Activated naive CD8-positive, alpha-beta T cell treated with anti-CD3 and anti-CD28 coated beads, Interleukin-2, amount 50 U/mL, for 16 hours (primary cell): ENCODE results near the gene DNAH1.

Experiments used
- DNase-seq: peaks from one replicate; pipeline ENCODE4 v3.0.0-alpha.2; 2020; ENCODE audit warnings: low read depth, low spot score

Gene DNAH1

DNA sequence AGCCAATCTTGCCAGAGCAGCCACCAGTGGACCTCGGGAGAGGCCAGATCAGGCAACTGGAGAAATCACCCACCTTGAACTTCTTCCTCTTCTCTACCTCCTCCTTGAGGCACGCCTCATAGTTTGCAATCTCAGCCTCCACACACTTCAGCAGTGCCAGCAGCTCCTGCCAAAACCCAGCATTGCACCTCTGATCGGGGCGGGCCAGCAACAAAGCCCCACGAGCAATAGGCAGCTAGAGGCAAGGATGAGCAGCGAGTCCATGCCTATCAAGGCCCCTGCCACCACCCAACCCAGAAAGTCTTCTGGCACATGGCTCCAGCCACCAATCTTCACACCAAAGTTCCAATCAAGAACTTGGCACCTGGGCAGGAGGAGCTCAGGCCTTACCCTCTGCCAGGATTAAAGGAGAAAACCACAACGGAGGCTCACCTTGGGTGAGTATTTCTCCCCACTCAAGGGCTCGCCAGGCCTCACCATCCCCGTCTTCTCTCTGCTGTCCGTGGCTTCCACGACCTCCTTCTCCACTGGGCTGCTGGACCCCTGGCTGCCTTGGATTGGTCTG is 86.7 kb downstream of the DNAH1 start:
- no peak for DNase-seq

GRCh38 chr3:52403271-52403841 is 87.2 kb downstream of the DNAH1 start:
- no peak for DNase-seq

GRCh38 chr3:52403955-52404354 is 87.8 kb downstream of the DNAH1 start:
- DNase-seq: no peak

DNA sequence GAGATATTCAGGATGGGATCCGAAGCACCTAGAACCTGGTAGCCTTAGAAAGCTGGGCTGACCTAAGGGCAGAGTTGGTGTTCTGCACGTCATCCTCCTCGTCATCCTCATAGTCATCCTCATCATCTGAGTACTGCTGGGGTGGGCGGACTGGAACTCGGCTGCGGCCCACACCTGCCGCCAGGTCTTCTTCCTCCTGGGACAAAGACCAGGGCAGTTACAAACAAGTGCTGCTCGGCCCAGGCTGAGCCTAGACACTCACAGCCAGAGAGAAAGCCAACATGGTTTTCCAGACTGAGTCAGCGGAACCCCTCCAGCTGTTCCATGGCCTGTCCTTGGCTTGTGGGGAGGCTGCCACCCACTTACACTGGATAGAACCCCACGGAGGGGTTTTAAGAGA is 88.3 kb downstream of the DNAH1 start:
- DNase-seq: no peak

DNA sequence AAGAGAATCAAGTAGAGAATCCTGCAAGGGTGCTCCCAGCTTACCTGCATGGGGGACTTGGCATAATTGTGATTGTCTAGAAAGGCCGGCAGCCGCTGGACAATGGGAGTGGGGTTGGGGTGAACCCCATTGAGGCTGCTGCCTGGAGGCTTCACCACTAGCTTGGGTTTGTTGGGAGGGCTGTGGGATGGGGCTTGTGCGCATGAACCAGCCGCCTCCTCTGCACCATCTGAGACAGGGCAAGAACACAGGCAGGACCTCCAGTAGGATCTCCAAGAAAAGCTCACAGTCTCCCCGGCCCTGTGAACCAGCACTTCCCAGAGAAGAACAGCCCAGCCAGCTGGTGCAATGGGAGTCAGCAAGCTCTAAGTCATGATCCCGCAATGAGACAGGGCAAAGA is 88.9 kb downstream of the DNAH1 start:
- DNase-seq: no peak

DNA sequence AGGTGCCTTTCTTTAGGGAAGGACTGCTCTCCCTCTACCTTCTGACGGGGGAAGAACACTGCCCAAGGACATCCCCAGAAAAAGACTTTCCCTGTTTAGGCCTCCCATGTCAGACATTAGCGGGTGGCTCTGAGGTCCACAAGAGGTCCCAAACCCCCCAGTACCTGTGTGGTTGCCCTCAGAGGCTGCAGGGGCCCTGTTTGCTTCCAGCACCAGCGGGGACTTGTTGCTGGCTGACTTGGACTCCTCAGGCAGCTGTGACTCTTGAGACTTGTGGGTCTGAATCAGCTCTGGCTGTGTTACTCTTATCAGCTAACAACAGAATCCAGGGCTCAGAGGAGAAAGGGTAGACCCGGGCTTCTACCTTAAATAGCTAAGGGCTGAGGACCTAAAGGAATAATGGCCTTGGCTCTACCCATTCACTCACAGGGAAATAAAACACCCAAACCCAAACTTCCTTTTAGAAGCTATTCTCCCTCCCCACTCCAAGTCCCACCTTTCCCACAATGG is 89.5 kb downstream of the DNAH1 start:
- DNase-seq: no peak

- DNase-seq: no peak
These were observed 90.1 kb downstream of the DNAH1 start for GRCh38 chr3:52406231-52406661.

DNA sequence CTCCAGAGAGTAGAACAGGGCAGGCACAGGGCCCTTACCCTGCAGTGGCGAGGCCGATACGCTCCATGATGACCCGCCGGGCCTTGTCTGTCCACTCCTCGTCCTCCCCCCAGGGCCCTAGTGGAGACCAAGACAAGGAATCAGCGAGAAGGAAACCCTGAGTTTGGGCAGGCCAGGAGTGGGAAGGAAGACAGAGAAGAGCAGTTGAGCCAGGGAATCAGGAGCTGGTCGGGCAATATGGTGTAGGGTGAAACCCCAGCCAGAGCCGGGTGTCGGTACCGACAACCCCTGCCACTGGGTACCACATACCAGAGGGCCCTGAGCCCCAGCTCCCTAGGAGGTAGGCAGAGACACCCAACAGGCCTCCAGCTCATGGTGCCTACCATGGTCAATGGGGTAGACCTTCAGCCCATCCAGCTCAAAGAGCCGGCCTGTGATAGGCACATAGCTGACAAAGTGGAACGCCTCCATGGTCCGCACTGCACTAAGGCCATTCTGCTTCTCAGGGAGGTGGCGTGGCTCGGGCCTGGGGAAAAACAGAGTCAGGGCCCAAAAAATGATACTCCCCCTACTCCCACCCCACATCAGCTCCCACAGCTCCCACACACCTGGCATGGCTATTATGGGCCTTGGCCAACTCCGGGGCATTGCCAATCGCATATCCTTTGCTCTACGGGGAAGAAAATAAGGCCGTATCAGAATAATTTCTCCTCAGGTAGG is 90.8 kb downstream of the DNAH1 start:
- no peak for DNase-seq

GRCh38 chr3:52407779-52408178 is 91.7 kb downstream of the DNAH1 start:
- DNase-seq: no peak

GRCh38 chr3:52408466-52408865 is 92.3 kb downstream of the DNAH1 start:
- DNase-seq: no peak

- DNase-seq: no peak
These were observed 99.7 kb downstream of the DNAH1 start for GRCh38 chr3:52415800-52416199.

DNA sequence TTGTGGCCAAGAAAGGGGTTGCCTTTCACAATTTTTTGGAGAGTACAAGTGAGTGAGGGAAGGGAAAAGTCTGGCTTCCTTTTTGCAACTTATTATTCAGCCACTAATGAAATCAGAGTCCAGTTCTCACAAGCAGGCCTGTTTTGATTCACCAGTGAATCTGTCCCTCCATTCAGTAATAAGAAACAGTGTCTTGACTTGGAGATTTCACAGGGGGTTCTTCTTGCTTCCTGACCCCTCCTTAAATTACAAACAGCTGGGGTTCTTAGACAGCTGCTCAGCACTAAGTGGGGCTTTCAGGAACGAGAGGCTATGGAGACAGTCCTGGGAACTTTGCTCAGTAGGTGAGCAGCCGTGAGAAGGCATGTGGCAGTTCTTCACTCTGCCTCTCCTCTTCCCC is 104.3 kb downstream of the DNAH1 start:
- no peak for DNase-seq

DNA sequence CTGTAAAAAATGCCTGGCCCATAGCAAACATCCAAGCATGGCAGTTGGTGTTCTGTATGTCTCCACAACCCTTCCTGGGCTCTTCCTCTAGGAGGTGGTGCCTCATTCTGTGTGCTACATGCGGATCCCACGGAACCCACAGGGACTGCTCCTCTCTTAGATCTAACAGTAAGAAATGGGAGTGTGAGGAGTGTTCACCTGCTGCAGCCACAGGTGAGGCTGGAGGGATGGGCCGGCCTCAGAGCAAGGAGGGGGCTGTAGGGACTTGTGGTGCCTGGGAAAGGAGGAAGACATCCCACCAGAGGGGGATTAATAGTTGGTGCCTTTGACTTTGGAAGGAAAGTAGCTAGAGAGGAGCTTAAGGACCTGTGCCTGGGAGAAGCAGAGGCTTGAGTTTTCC is 106.5 kb downstream of the DNAH1 start:
- DNase-seq: no peak

DNA sequence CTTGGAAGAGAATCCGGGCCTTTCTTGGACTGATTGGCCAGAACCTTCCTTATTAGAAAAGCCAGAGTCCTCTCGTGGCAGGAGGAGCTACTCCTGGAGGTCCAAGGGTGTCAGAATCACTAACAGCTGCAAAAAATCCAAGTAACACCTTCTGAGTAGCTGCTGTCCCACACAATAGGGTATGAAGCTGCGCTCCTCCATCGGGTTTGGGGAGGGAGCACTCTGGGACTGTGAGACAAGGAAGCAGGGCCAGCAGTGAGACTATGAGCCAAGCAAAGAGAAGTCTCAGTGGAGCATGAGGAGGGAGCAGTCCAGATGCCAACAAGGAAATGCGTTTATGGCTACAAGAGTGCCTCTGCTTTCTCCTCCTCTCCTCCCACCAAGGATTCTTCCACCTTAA is 107.1 kb downstream of the DNAH1 start:
- DNase-seq: no peak

DNA sequence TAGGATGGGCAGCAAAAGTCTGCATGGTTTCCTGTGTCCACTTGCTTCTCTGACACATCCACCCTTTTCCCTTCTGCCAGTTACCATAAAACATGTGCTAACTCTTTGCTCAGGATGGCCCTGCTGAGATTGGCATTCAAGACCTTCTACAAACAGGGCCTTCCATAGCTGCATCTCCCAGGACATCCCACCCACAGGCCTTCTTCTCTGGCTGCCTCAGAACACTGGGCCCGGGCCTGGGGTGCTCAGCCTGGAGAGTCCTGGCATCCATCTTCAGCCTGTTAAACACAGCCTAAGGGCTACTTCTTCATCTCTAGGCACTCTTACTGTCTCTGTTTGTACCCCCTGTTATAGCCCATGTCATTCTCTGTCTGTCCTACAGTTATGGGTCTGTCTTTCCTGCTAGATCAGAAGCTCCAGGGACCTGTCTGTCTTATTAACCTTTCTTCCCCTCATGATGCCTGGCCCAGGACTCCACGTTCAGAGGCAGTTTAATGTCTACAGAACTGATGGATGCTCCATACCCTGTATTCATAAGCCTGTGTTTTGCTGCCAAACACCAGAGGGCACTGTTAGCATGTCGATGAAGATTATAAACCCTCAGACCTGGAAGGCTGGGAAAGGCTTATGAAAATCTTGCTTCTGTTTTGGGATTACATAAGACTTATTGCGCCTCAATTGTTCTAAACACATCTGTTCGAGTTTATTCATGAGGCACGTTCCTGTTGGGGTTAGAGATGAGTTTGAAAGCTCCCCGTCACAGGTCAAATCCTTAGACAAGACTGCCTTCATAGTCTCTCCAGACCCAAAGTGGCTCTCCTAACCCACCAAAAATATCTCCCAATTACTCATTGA is 112.3 kb downstream of the DNAH1 start:
- no peak for DNase-seq

DNA sequence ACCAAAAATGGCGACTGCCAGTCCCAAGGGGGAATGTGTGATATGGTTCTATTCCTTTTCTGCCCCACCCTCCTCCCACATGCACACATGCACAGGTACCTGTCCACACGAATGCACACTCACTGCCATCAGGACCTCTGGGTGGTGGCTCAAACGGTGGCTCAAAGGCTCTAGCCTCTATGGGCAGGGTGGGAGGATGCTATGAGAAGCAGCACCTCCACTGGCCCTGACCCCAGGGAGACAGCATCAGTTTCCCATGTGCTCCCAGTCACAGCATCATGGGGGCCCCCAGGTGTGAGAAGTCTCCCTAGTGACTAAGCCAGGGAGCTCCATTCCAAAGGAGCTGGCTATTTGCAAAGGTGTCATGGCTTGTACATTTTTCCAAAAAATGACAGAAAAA is 112.9 kb downstream of the DNAH1 start:
- no peak for DNase-seq

DNA sequence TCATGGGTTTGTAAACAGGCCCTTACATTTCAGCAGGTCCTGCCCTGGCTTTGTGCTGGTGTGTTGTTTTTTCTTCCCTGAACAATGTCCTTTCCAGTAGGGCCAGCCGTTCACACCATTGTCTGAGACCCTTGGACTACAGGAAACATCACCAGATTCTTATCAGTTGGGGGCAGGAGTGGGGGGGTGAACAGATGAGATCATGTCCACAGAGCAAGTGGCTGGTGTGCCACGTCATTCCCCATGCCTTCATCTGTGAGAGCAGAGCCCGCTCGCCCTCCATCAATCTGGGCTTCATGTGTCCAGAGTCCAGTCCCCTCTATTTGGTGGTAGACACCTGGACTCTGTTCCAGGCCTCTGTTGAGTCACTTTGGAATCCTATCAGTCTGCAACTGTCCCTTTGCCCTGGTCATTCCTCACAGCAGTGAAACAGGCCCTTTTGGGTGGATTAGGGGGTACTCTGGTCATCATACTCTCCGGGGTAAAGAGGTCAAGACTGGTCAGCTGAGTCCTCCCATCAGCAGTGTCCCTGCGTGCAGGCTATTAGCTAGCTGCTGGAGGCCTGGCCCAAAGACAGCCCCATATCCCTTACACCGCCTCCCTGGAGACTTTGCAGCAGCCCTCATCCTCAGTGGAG is 113.8 kb downstream of the DNAH1 start:
- no peak for DNase-seq

DNA sequence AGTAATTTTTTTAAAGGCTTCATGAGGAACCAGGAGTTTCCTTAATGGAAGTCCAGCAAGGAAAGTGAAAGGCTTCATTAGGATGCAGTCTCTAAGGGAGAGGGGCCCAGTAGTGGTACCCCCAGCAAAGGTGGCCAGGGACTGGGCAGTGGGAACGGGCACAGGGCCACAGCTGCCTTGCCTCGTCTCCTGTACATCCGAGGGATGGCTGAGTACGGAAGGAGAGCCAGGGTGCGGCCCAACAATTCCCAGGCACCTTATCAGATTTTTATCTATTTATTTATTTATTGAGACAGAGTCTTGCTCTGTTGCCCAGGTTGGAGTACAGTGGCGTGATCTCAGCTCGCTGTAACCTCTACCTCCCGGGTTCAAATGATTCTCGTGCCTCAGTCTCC is 114.3 kb downstream of the DNAH1 start:
- DNase-seq: no peak

DNA sequence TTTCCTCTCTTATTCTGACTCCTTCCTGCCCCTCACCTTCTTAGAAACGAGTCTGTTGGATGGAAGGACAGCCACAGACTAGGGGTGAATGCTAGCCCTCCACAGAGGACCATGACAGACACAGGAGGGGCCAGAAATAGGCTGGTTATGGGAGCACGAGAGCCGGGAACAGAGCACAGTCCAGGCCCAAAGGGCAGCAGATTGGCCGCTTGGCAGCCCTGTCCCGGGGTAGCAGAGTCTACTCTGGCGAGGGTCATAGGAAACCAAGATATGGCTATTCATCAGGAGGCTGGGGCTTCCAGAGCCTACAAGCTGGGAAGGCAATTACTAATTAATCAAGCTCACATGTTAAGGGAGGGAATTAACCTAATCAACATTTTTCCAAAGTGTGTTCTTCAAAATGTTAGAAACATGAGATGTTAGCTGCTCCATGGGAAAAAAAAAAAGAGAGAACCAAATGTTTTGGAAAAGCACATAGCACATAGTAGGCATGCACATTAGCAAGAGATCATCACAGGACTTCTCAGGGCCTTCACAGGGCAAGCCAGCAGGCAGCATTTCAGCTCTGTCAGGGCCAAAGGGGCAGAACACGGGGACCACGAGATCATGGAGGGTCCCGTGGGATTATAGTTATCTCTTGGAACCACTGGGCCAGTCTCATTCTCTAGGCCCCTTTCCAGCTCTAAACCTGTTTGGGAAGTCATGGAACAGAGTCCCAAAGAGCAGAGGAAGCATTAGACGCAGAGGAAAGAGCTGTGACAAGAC is 115.5 kb downstream of the DNAH1 start:
- DNase-seq: no peak

- DNase-seq: no peak
These were observed 116.1 kb downstream of the DNAH1 start for GRCh38 chr3:52432225-52432624.

DNA sequence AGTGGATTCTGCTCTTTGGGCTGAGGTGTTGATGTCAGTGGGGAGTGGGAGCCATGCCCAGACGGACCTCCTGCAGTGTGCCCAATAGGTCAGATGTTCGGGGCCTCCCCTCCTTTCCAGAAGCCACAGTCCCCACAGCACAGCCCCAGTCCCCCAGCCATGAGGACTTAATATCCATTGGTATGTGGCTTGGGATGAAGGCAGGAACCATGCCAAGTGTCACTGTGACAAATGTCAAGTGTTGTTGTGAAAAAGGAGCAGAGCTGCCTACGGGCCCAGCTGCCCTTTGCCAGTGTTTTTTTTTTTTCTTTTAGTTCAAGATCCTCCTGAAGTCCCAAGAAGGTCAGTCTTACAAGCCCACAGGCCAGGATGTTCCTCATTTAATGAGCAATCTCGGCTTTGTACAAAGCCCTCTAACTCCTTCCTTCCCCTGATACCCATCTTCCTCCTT is 116.6 kb downstream of the DNAH1 start:
- DNase-seq: no peak
